Measurements from ENCODE around the gene ANAPC13.

ANAPC13 gene

GRCh38 chr3:134487406-134487805 is 1.6 kb upstream of the ANAPC13 start:
- Histone ChIP-seq H3K18ac (ENCODE audit: low read length) (no peak overlapping the region), H3K27ac (ENCODE audit: low read depth, low read length) (no peak overlapping the region), H4K8ac (ENCODE audit: low read depth, low read length) (no peak overlapping the region), H2BK120ac (ENCODE audit: low read depth, low read length) (no peak overlapping the region), H3K27me3 (ENCODE audit: insufficient read depth, low read length, poor library complexity) (no peaks in the 10 kb centered on the region), H3K56ac (ENCODE audit: low read length) (peak overlapping the region; percentile 26), H3K79me1 (ENCODE audit: low read length) (peaks cover 20% of the 10 kb centered on the region), H2AK5ac (ENCODE audit: low read length) (no peak overlapping the region), H3K4me2 (ENCODE audit: low read length) (no peak overlapping the region), H3K4me3 (ENCODE audit: low read length) (no peak overlapping the region), H3K23ac (ENCODE audit: low read length) (no peak overlapping the region), H3K4me1 (ENCODE audit: control insufficient read depth, low read depth, low read length) (peaks cover 7% of the 10 kb centered on the region), H4K5ac (ENCODE audit: low read length) (no peak overlapping the region), H3K9ac (ENCODE audit: low read length) (peak overlapping the region; percentile 25), H3K4ac (ENCODE audit: low read depth, low read length) (no peak overlapping the region), H3K36me3 (ENCODE audit: control insufficient read depth, insufficient read depth, low read length) (no peaks in the 10 kb centered on the region), H2BK15ac (replicated peaks; ENCODE audit: low read depth) (no peak overlapping the region), H3K79me2 (ENCODE audit: control insufficient read depth, insufficient read depth, low read length) (peaks cover 23% of the 10 kb centered on the region), H2BK5ac (ENCODE audit: low read length) (no peak overlapping the region)
- no peak for DNase-seq
- WGBS (ENCODE audit: extremely low coverage, insufficient coverage, low lambda C conversion rate), result 100% methylated on average over 1 of the region's 5 CpGs

GRCh38 chr3:134486577-134487041 is 824 bp upstream of the ANAPC13 start:
- peak overlapping the region; percentile 65 for H3K4me3 ChIP-seq (ENCODE audit: low read length)

GRCh38 chr3:134485075-134485717 is 589 bp downstream of the ANAPC13 start:
- Histone ChIP-seq H2BK120ac (ENCODE audit: low read depth, low read length) (no peak overlapping the region), H3K36me3 (ENCODE audit: control insufficient read depth, insufficient read depth, low read length) (peaks cover 5% of the 10 kb centered on the region), H3K4ac (ENCODE audit: low read depth, low read length) (peak overlapping the region; percentile 46), H3K4me3 (ENCODE audit: low read length) (peak overlapping the region; percentile 51), H3K56ac (ENCODE audit: low read length) (peak overlapping the region; percentile 94), H3K79me2 (ENCODE audit: control insufficient read depth, insufficient read depth, low read length) (peaks cover 21% of the 10 kb centered on the region), H3K27ac (ENCODE audit: low read depth, low read length) (peak overlapping the region; percentile 4), H3K4me2 (ENCODE audit: low read length) (peak overlapping the region; percentile 96), H3K9ac (ENCODE audit: low read length) (peak overlapping the region; percentile 75), H3K23ac (ENCODE audit: low read length) (peak overlapping the region; percentile 29), H2BK15ac (replicated peaks; ENCODE audit: low read depth) (no peak overlapping the region), H3K27me3 (ENCODE audit: insufficient read depth, low read length, poor library complexity) (no peaks in the 10 kb centered on the region), H2AK5ac (ENCODE audit: low read length) (peak overlapping the region; percentile 69), H2BK5ac (ENCODE audit: low read length) (peak overlapping the region; percentile 74), H3K18ac (ENCODE audit: low read length) (no peak overlapping the region), H4K5ac (ENCODE audit: low read length) (no peak overlapping the region), H3K79me1 (ENCODE audit: low read length) (peaks cover 19% of the 10 kb centered on the region), H3K4me1 (ENCODE audit: control insufficient read depth, low read depth, low read length) (peaks cover 7% of the 10 kb centered on the region), H4K8ac (ENCODE audit: low read depth, low read length) (peak overlapping the region; percentile 7)
- DNase-seq, result peak; percentile 62
- no CpG with 5 or more reads among the region's 24 CpGs for WGBS (ENCODE audit: extremely low coverage, insufficient coverage, low lambda C conversion rate)

More at GRCh38 chr3:134486577-134487041, 824 bp upstream of the ANAPC13 start:
- Histone ChIP-seq H3K36me3 (ENCODE audit: control insufficient read depth, insufficient read depth, low read length) (no peaks in the 10 kb centered on the region), H4K8ac (ENCODE audit: low read depth, low read length) (no peak overlapping the region), H3K18ac (ENCODE audit: low read length) (no peak overlapping the region), H2AK5ac (ENCODE audit: low read length) (no peak overlapping the region), H2BK15ac (replicated peaks; ENCODE audit: low read depth) (no peak overlapping the region), H3K56ac (ENCODE audit: low read length) (peak overlapping the region; percentile 94), H3K79me2 (ENCODE audit: control insufficient read depth, insufficient read depth, low read length) (peaks cover 23% of the 10 kb centered on the region), H4K5ac (ENCODE audit: low read length) (no peak overlapping the region), H2BK120ac (ENCODE audit: low read depth, low read length) (no peak overlapping the region), H2BK5ac (ENCODE audit: low read length) (no peak overlapping the region), H3K79me1 (ENCODE audit: low read length) (peaks cover 20% of the 10 kb centered on the region), H3K4me2 (ENCODE audit: low read length) (peak overlapping the region; percentile 75), H3K4ac (ENCODE audit: low read depth, low read length) (peak overlapping the region; percentile 89), H3K27ac (ENCODE audit: low read depth, low read length) (peak overlapping the region; percentile 73), H3K27me3 (ENCODE audit: insufficient read depth, low read length, poor library complexity) (no peaks in the 10 kb centered on the region), H3K4me1 (ENCODE audit: control insufficient read depth, low read depth, low read length) (peaks cover 7% of the 10 kb centered on the region), H3K23ac (ENCODE audit: low read length) (no peak overlapping the region), H3K9ac (ENCODE audit: low read length) (peak overlapping the region; percentile 94)
- DNase-seq, result peak; percentile 44
- WGBS (ENCODE audit: extremely low coverage, insufficient coverage, low lambda C conversion rate), result no CpG with 5 or more reads among the region's 17 CpGs

- Histone ChIP-seq H3K4me1 (ENCODE audit: control insufficient read depth, low read depth, low read length) (peaks cover 7% of the 10 kb centered on the region), H3K27ac (ENCODE audit: low read depth, low read length) (no peak overlapping the region), H3K79me1 (ENCODE audit: low read length) (peaks cover 19% of the 10 kb centered on the region), H4K5ac (ENCODE audit: low read length) (no peak overlapping the region), H2BK5ac (ENCODE audit: low read length) (no peak overlapping the region), H3K36me3 (ENCODE audit: control insufficient read depth, insufficient read depth, low read length) (peaks cover 7% of the 10 kb centered on the region), H3K4ac (ENCODE audit: low read depth, low read length) (no peak overlapping the region), H2BK120ac (ENCODE audit: low read depth, low read length) (no peak overlapping the region), H2BK15ac (replicated peaks; ENCODE audit: low read depth) (no peak overlapping the region), H3K79me2 (ENCODE audit: control insufficient read depth, insufficient read depth, low read length) (peaks cover 21% of the 10 kb centered on the region), H2AK5ac (ENCODE audit: low read length) (no peak overlapping the region), H3K9ac (ENCODE audit: low read length) (peak overlapping the region; percentile 13), H3K23ac (ENCODE audit: low read length) (no peak overlapping the region), H4K8ac (ENCODE audit: low read depth, low read length) (no peak overlapping the region), H3K27me3 (ENCODE audit: insufficient read depth, low read length, poor library complexity) (no peaks in the 10 kb centered on the region), H3K18ac (ENCODE audit: low read length) (no peak overlapping the region), H3K4me2 (ENCODE audit: low read length) (no peak overlapping the region), H3K56ac (ENCODE audit: low read length) (peak overlapping the region; percentile 25), H3K4me3 (ENCODE audit: low read length) (no peak overlapping the region)
- no CpG with 5 or more reads among the region's 7 CpGs for WGBS (ENCODE audit: extremely low coverage, insufficient coverage, low lambda C conversion rate)
- DNase-seq, result no peak
These were observed 2.4 kb downstream of the ANAPC13 start for GRCh38 chr3:134483195-134483900.

GRCh38 chr3:134482622-134483021 is 3.2 kb downstream of the ANAPC13 start:
- H3K36me3 ChIP-seq (ENCODE audit: control insufficient read depth, insufficient read depth, low read length), result peaks cover 7% of the 10 kb centered on the region
- H3K18ac ChIP-seq (ENCODE audit: low read length), result no peak overlapping the region
- no peak overlapping the region for H3K4ac ChIP-seq (ENCODE audit: low read depth, low read length)
- no CpG with 5 or more reads among the region's 3 CpGs for WGBS (ENCODE audit: extremely low coverage, insufficient coverage, low lambda C conversion rate)
- H4K5ac ChIP-seq (ENCODE audit: low read length), result no peak overlapping the region
- no peak overlapping the region for H3K4me2 ChIP-seq (ENCODE audit: low read length)
- H3K9ac ChIP-seq (ENCODE audit: low read length), result no peak overlapping the region
- H2AK5ac ChIP-seq (ENCODE audit: low read length), result no peak overlapping the region
- H3K4me3 ChIP-seq (ENCODE audit: low read length), result no peak overlapping the region
- DNase-seq, result no peak
- no peak overlapping the region for H2BK5ac ChIP-seq (ENCODE audit: low read length)
- no peak overlapping the region for H2BK120ac ChIP-seq (ENCODE audit: low read depth, low read length)
- peaks cover 17% of the 10 kb centered on the region for H3K79me1 ChIP-seq (ENCODE audit: low read length)
- no peak overlapping the region for H3K56ac ChIP-seq (ENCODE audit: low read length)
- H3K23ac ChIP-seq (ENCODE audit: low read length), result no peak overlapping the region
- H3K27me3 ChIP-seq (ENCODE audit: insufficient read depth, low read length, poor library complexity), result no peaks in the 10 kb centered on the region
- peaks cover 18% of the 10 kb centered on the region for H3K79me2 ChIP-seq (ENCODE audit: control insufficient read depth, insufficient read depth, low read length)
- no peak overlapping the region for H2BK15ac ChIP-seq (replicated peaks; ENCODE audit: low read depth)
- H3K4me1 ChIP-seq (ENCODE audit: control insufficient read depth, low read depth, low read length), result peaks cover 7% of the 10 kb centered on the region
- H4K8ac ChIP-seq (ENCODE audit: low read depth, low read length), result no peak overlapping the region
- no peak overlapping the region for H3K27ac ChIP-seq (ENCODE audit: low read depth, low read length)
